ENCODE data around the gene ARHGAP42.

DNA sequence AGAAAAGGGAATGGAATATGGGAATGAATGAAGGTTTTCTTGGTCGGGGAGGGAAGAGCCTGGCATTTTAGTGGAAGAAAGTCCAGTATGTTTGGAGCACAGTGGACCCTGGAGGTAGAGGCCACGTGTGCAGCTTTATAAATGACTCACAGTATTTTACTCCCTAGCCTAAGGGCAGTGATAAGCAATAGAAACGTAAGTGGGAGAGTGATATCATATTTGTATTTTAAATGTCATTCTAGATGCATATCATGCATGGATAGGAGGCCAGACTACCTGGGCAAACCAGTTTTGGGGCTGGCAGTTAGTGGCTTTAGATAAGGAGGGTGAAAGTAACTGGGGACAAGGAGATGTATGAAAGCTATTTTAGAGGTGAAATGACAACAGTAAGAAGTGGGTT is 174.1 kb downstream of the ARHGAP42 start:
- TF ChIP-seq POLR2A (IDR thresholded peaks at IDR 0.05) = no peak
- TF ChIP-seq, protein P1, sequence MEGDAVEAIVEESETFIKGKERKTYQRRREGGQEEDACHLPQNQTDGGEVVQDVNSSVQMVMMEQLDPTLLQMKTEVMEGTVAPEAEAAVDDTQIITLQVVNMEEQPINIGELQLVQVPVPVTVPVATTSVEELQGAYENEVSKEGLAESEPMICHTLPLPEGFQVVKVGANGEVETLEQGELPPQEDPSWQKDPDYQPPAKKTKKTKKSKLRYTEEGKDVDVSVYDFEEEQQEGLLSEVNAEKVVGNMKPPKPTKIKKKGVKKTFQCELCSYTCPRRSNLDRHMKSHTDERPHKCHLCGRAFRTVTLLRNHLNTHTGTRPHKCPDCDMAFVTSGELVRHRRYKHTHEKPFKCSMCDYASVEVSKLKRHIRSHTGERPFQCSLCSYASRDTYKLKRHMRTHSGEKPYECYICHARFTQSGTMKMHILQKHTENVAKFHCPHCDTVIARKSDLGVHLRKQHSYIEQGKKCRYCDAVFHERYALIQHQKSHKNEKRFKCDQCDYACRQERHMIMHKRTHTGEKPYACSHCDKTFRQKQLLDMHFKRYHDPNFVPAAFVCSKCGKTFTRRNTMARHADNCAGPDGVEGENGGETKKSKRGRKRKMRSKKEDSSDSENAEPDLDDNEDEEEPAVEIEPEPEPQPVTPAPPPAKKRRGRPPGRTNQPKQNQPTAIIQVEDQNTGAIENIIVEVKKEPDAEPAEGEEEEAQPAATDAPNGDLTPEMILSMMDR (IDR thresholded peaks at IDR 0.05) = no peak
